ENCODE data around the gene TRPM3. TPM values are rescaled to one million over a fixed set of nuclear protein-coding genes. Genes with fewer than 3 reads are reported as not detected.
A peak's percentile ranks its signal among the peaks of the same experiment; 100 is the strongest.

TRPM3 gene
- total and polyA plus RNA-seq, 9 of the 15 experiments (the other 6 are each of a cell fraction or from before 2014, with no cell fraction given): 0.04 TPM; not detected in 8

- no peaks in the 10 kb centered on the region for H3K36me3 ChIP-seq (ENCODE audit: control insufficient read depth, insufficient read depth, low read length)
- DNase-seq (ENCODE audit: extremely low read depth in 1 of 4, low spot score in 3 of 4): no peak
- H3K27ac ChIP-seq (ENCODE audit: extremely low read depth, low read depth, low read length): no peak overlapping the region
- no peaks in the 10 kb centered on the region for H4K20me1 ChIP-seq (replicated peaks; ENCODE audit: control insufficient read depth, insufficient read depth, low read length)
- BruUV-seq (replicated peaks): no TSS peak
- no peaks in the 10 kb centered on the region for H3K79me2 ChIP-seq (ENCODE audit: control insufficient read depth, insufficient read depth, low read length)
- H2AFZ ChIP-seq (ENCODE audit: low read depth, low read length): no peak overlapping the region
- WGBS (ENCODE audit: insufficient coverage, low coverage, missing lambda C conversion rate): 13% methylated on average over 15 of the region's 21 CpGs
- peaks cover 0 to 18% of the 10 kb centered on the region in 2 experiments; a peak in 3 of 5 replicates for H3K27me3 ChIP-seq (ENCODE audit: control insufficient read depth in 2 of 2, insufficient read depth in 2 of 2, low read length in 2 of 2)
- peaks cover 0 to 4% of the 10 kb centered on the region in 2 experiments; a peak in 2 of 5 replicates for H3K4me1 ChIP-seq (replicated peaks in 1 of 2; ENCODE audit: control insufficient read depth in 2 of 2, insufficient read depth in 2 of 2, low read length in 2 of 2)
- POLR2A ChIA-PET: interaction anchor here (0.7 kb wide), 1 partner anchor 197 kb away, joined by 3 read pairs; no protein-coding TSS in a partner anchor
- in situ Hi-C loops (cut with MboI) (no loop called here), intact Hi-C loops (cut with micrococcal nuclease) (no loop called here)
- no peak overlapping the region for H3K4me3 ChIP-seq
- H3K9me3 ChIP-seq (replicated peaks; ENCODE audit: control insufficient read depth, insufficient read depth, low read depth, low read length): no peaks in the 10 kb centered on the region
- ATAC-seq: no peak
- CTCF ChIA-PET (ENCODE audit: low intra/inter-chr PET ratio): no interaction called here
- no peak overlapping the region for H3K9ac ChIP-seq (ENCODE audit: insufficient read depth in 1 of 2, low read depth in 2 of 2, low read length in 2 of 2)
- no peak for FAIRE-seq
- H3K4me2 ChIP-seq (ENCODE audit: insufficient read depth, low read length): no peak overlapping the region
- no peaks in the 10 kb centered on the region for H3K9me1 ChIP-seq (ENCODE audit: control insufficient read depth, insufficient read depth, low read length)
- TF ChIP-seq ZNF395 (CRISPR knock-in tag; IDR thresholded peaks at IDR 0.05): no peak
- no peak for TF ChIP-seq RFX5 (IDR thresholded peaks at IDR 0.05; ENCODE audit: low read depth, low read length)
- no peak for TF ChIP-seq ZNF644 (tag; IDR thresholded peaks at IDR 0.05; ENCODE audit: low read depth)
- no peak for TF ChIP-seq DLX4 (CRISPR knock-in tag; IDR thresholded peaks at IDR 0.05)
- TF ChIP-seq MTA2 (IDR thresholded peaks at IDR 0.05; ENCODE audit: low read depth): no peak
- no peak for TF ChIP-seq PCBP2 (IDR thresholded peaks at IDR 0.05; ENCODE audit: low read depth, low read length, poor library complexity, severe bottlenecking)
- no peak for TF ChIP-seq USF2 (CRISPR knock-in tag; IDR thresholded peaks at IDR 0.05)
- no peak for TF ChIP-seq PHTF2 (CRISPR knock-in tag; IDR thresholded peaks at IDR 0.05)
- no peak for TF ChIP-seq BHLHE40 (IDR thresholded peaks at IDR 0.05; ENCODE audit: low read length)
- no peak for TF ChIP-seq BRCA1 (IDR thresholded peaks at IDR 0.05)
- no peak for TF ChIP-seq BRCA1 (CRISPR knock-in tag; IDR thresholded peaks at IDR 0.05)
- TF ChIP-seq SAFB (IDR thresholded peaks at IDR 0.05; ENCODE audit: borderline replicate concordance, low read depth, low read length): no peak
- no peak for TF ChIP-seq CREB3 (tag; conservative IDR thresholded peaks at IDR 0.05; ENCODE audit: low read depth)
- TF ChIP-seq NRF1 (conservative IDR thresholded peaks at IDR 0.05 in 1 of 2, IDR thresholded peaks at IDR 0.05 in 1 of 2): peak in 1 of 2 experiments; percentile 19; a peak in 1 of 4 replicates
- no peak for TF ChIP-seq MXD1 (CRISPR knock-in tag; IDR thresholded peaks at IDR 0.05; ENCODE audit: borderline replicate concordance, poor library complexity, severe bottlenecking)
- peak; percentile 49; the same call in 1 of the 2 replicates for TF ChIP-seq L3MBTL2 (IDR thresholded peaks at IDR 0.05)
- no peak for TF ChIP-seq MTA3 (IDR thresholded peaks at IDR 0.05; ENCODE audit: borderline replicate concordance)
Measured at GRCh38 chr9:70537084-70537483, 584.3 kb downstream of the TRPM3 start.

Measured in K562 (cell line).